ENCODE measurements around the gene ALDH1B1.

ALDH1B1 gene

DNA sequence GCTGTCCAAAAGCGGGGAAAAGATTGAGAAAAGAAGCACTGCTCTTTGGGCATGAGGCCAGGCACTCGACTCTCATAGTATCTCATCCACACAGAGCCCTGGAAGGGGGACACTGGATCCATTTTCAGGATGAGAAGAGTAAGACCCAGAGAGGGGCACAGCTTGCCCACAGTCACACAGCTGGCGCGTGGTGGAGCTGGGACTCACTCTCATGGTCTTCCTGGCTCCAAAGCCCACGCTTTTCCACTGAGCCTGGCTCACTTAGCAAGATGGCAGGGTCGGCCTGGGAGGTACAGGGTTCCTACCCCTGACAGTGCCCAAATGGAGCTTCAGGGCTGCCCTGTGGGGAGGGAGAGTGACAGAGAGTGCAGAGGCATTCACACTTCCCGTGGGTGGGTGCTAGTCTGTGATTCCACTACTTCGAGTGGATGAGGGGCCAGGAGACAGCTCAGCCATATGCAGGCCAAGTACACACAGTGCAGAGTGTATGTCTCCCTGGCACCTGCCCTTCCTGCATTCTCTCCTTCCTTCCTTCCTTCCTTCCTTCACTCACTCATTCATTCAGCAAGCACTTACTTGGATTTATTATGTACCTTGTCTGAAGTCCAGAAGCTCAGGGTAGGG is 50.1 kb downstream of the ALDH1B1 start:
- DNase-seq = no peak

DNA sequence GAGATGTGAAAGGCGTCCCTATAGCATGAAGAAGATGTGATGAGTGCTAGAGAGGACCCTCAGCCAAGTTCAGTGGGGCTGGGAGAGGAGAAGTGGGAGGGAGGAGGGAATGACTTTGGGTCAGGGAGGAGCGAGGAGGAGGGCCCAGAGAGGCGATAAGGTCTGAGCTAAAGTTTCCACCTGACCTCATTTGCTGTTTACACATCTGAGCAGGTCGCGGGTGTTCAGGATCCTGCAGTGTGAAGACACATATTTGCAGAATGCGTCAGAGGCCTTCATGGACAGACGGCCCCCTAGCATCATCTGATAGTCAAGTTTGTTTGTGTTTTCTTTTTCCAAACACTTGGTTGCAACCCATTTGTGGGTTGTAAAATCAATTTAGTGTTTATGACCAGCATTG is 50.7 kb downstream of the ALDH1B1 start:
- DNase-seq = peak; percentile 68

DNA sequence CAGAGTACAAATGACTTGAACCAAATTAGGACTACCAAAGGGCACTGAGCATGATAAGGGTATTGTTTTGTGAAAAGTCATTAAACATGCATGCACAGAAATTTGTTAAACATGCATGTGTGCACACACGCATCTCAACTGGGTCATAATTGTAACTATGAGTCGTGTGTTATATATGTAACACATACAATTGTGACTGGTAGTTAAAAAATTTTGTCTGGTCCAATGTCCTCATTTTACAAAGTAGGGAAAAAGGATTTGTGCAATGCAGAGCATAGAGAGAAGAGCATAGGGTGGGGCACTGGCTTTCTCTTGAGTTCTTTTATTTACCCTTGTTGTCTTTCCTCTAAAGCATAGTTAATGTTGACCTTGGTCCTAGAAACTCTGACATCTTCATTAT is 51.1 kb downstream of the ALDH1B1 start:
- DNase-seq = no peak

DNA sequence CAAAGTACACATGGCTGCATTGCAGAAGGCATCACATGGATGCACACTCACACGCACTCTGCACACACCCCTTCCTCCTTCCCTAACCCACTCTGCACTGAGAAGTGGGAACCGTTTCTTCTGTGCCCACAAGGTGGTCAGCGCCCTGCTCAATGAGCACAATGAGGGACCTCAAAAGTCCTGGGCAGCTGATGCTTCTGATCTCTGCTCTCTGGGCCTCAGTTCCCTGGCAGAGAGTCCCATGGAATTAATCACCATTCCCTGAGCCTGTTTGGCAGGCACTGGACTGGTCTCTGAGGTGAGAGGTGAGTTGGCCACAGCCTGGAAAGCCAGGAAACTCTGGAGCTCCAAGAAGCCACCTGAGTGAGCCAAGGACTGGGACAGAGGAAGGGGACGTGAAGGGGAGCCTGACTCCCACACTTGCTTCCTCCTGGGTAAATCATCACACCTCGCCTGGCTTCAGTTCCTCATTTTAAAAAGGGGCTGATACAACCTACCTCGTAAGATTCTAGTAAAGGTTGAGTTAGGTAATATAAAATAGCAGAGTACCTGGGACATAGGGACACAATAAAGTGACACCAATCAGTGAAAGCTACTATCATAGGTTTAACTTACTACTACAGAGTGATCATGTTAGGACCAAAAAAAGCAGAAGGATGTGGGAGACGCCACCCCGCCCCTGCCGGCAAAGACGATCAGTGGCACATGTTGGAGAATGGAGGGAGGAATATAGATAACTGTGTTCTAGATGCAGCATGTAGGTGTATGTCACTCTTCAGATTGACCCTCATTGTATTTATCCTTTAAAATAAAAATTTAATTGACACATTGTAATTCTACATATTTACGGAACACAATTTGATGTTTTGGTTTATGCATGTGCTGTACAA is 52.9 kb downstream of the ALDH1B1 start:
- DNase-seq = no peak

DNA sequence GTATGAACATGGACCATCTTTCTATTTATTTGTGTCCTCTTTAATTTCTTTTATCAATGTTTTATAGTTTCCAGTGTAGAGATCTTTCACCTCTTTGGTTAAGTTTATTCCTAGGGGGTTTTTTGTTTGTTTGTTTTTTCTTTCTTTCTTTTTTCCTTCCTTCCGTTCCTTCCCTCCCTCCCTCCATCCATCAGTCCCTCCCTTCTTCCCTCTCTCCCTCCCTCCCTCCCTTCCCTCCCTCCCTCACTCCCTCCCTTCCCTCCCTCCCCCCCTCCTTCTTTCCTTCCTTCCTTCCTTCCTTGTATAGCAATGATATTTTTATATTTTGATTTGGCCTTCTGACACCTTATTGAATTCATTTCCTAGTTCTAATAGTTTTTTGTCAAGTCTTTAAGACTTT is 55.2 kb downstream of the ALDH1B1 start:
- no peak for DNase-seq

All from kidney glomerular epithelial cell (primary cell).